ENCODE measurements around the gene OSBPL10.

GRCh38 chr3:31815006-31815405 is 166.1 kb downstream of the OSBPL10 start:
- TF ChIP-seq EZH2 (IDR thresholded peaks at IDR 0.05) (no peak), CTCF (IDR thresholded peaks at IDR 0.05) (no peak)

Measured in neural progenitor cell (in vitro differentiated cells).